HepG2 (cell line): ENCODE results near the gene ABT1. TPM values are rescaled to one million over a fixed set of nuclear protein-coding genes. Genes with fewer than 3 reads are reported as not detected.
A peak's percentile ranks its signal among the peaks of the same experiment; 100 is the strongest.

Experiments used
- ATF7-NPFF ChIP-seq: sonication (generic); formaldehyde crosslinking; IDR thresholded peaks from 2 replicates; pipeline ENCODE4 v1.8.1; 2023; ENCODE audit warnings: mild to moderate bottlenecking, low read depth, missing genetic modification reagents, moderate library complexity
- CBX2 ChIP-seq, 2 experiments: fragments of 200-600 bp in 1 of 2; sonication (generic); formaldehyde crosslinking in 1 of 2; IDR thresholded peaks; 2 replicates each; pipeline versions ENCODE4 v1.7.0 to v1.8.1; 2018 to 2022; ENCODE audit warnings: low read depth in 2 of 2, low read length in 1 of 2, mild to moderate bottlenecking in 1 of 2, missing genetic modification reagents in 1 of 2
- E2F2 ChIP-seq: sonication (generic); formaldehyde crosslinking; IDR thresholded peaks from 2 replicates; pipeline ENCODE4 v1.4.0; 2020; ENCODE audit warnings: missing genetic modification reagents, borderline replicate concordance
- HDAC6 ChIP-seq: fragments of 200-600 bp; sonication (generic); IDR thresholded peaks from 2 replicates; pipeline ENCODE4 v1.7.0; 2017; ENCODE audit warnings: mild to moderate bottlenecking, antibody characterized with exemption, low read length, low read depth
- HIC2 ChIP-seq: sonication (generic); formaldehyde crosslinking; IDR thresholded peaks from 2 replicates; pipeline ENCODE4 v1.9.0; 2022; ENCODE audit warnings: low read depth, missing genetic modification reagents
- HMG20A ChIP-seq: IDR thresholded peaks from 2 replicates; pipeline ENCODE4 v1.6.1; 2016; ENCODE audit warnings: borderline replicate concordance
- HMGXB3 ChIP-seq: sonication (generic); formaldehyde crosslinking; IDR thresholded peaks from 2 replicates; pipeline ENCODE4 v1.4.0; 2020; ENCODE audit warnings: missing genetic modification reagents, borderline replicate concordance
- KDM6A ChIP-seq: IDR thresholded peaks from 2 replicates; pipeline ENCODE4 v1.6.1; 2016; ENCODE audit warnings: low read depth
- MBNL3 ChIP-seq: fragments of 250-450 bp; sonication (Bioruptor Pico); conservative IDR thresholded peaks from 2 replicates; pipeline ENCODE4 v1.8.0; 2022; ENCODE audit warnings: mild to moderate bottlenecking, inconsistent platforms
- NCOA5 ChIP-seq: sonication (generic); formaldehyde crosslinking; IDR thresholded peaks from 2 replicates; pipeline ENCODE4 v1.4.0; 2020; ENCODE audit warnings: missing genetic modification reagents
- NFIB ChIP-seq: sonication (generic); formaldehyde crosslinking; IDR thresholded peaks from 2 replicates; pipeline ENCODE4 v1.9.0; 2021; ENCODE audit warnings: missing genetic modification reagents, mild to moderate bottlenecking, borderline replicate concordance
- RARG ChIP-seq: sonication (generic); formaldehyde crosslinking; IDR thresholded peaks from 2 replicates; pipeline ENCODE4 v1.4.0; 2020; ENCODE audit warnings: low read depth, mild to moderate bottlenecking, missing genetic modification reagents
- THYN1 ChIP-seq: sonication (generic); formaldehyde crosslinking; IDR thresholded peaks from 2 replicates; pipeline ENCODE4 v1.8.1; 2023; ENCODE audit warnings: low read depth, mild to moderate bottlenecking, moderate library complexity, missing genetic modification reagents, borderline replicate concordance
- ZBTB49 ChIP-seq: sonication (generic); formaldehyde crosslinking; IDR thresholded peaks from 2 replicates; pipeline ENCODE4 v1.4.0; 2020; ENCODE audit warnings: missing genetic modification reagents, borderline replicate concordance
- ZNF136 ChIP-seq: sonication (generic); formaldehyde crosslinking; IDR thresholded peaks from 2 replicates; pipeline ENCODE4 v1.8.1; 2022; ENCODE audit warnings: low read depth, mild to moderate bottlenecking, moderate library complexity, missing genetic modification reagents
- ZNF530 ChIP-seq: sonication (generic); formaldehyde crosslinking; IDR thresholded peaks from 2 replicates; pipeline ENCODE4 v1.5.0; 2020; ENCODE audit warnings: low read depth, mild to moderate bottlenecking, missing genetic modification reagents
- ZNF546 ChIP-seq: sonication (generic); formaldehyde crosslinking; conservative IDR thresholded peaks from 2 replicates; pipeline ENCODE4 v1.8.1; 2023; ENCODE audit warnings: mild to moderate bottlenecking, missing genetic modification reagents
- ZNF619 ChIP-seq: sonication (generic); formaldehyde crosslinking; IDR thresholded peaks from 2 replicates; pipeline ENCODE4 v1.4.0; 2020; ENCODE audit warnings: mild to moderate bottlenecking, missing genetic modification reagents
- ZNF772 ChIP-seq: sonication (generic); formaldehyde crosslinking; IDR thresholded peaks from 2 replicates; pipeline ENCODE4 v1.5.0; 2020; ENCODE audit warnings: mild to moderate bottlenecking, missing genetic modification reagents
- polyA plus RNA-seq, 8 experiments: library from polyadenylated mRNA; depleted of rRNA in 3 of 8; stranded (reverse) in 7 of 8; unstranded in 1 of 8; fragments of >200 nt; fragmentation: Illumina TruSeq in 4 of 8; extraction: Trizol in 4 of 8; gene quantifications; 2 replicates each; pipeline versions ENCODE4 v1.2.1 to v1.2.3, GENCODE V29; 2011 to 2016; ENCODE audit warnings: low read depth in 4 of 8, missing spikeins in 1 of 8, mixed read lengths in 1 of 8; ENCODE audit not compliant: insufficient read depth in 1 of 8
- total RNA-seq, 5 experiments: library from RNA; depleted of rRNA; stranded (reverse); fragments of >200 nt; fragmentation: Illumina TruSeq; extraction: Trizol; gene quantifications; 2 replicates each; pipeline ENCODE4 v1.2.3, GENCODE V29; 2016; ENCODE audit warnings: low read depth in 1 of 5

The ABT1 gene
- total and polyA plus RNA-seq, 2 of the 13 experiments (the other 11 are each of a cell fraction or from before 2014, with no cell fraction given): 38.4 TPM

GRCh38 chr6:26556263-26557070, 40.3 kb upstream of the ABT1 start (continued):
- TF ChIP-seq ZNF546 (CRISPR knock-in tag) (no peak), ZBTB49 (CRISPR knock-in tag) (no peak), HMGXB3 (CRISPR knock-in tag) (no peak), THYN1 (no peak), MBNL3 (CRISPR knock-in tag) (no peak), NCOA5 (CRISPR knock-in tag) (no peak), ZNF772 (CRISPR knock-in tag) (no peak; the same call in 1 of the 2 replicates), E2F2 (CRISPR knock-in tag) (peak; percentile 88; the same call in 1 of the 2 replicates), ZNF136 (no peak), RARG (no peak), HMG20A (CRISPR knock-in tag) (peak; percentile 61; the same call in 1 of the 2 replicates), ZNF619 (no peak), HIC2 (peak; percentile 45; the same call in 1 of the 2 replicates), KDM6A (CRISPR knock-in tag) (no peak), ATF7-NPFF (0 out of 2 replicates have a peak, but pooled peaks have one; percentile 42), HDAC6 (no peak), ZNF530 (no peak), NFIB (CRISPR knock-in tag) (no peak), CBX2 (IDR thresholded peaks at IDR 0.05; ENCODE audit: low read depth, low read length) (no peak), CBX2 (CRISPR knock-in tag; IDR thresholded peaks at IDR 0.05; ENCODE audit: low read depth) (no peak)
